Activated CD4-positive, alpha-beta T cell treated with anti-CD3 and anti-CD28 coated beads for 36 hours (primary cell): Measurements from ENCODE around the gene ACAD8. TPM values are rescaled to one million over a fixed set of nuclear protein-coding genes. Genes with fewer than 3 reads are reported as not detected.

ENCODE experiments used
- ATAC-seq: fragments of 200-7000 bp; cut with Tn5 transposase; one replicate; pipeline ENCODE4 v1.10.0; 2021; ENCODE audit warnings: mild to moderate bottlenecking, moderate library complexity
- CTCF ChIA-PET: fragments of 350-600 bp; sonication (Branson Sonifier 250); formaldehyde crosslinking; loops from one replicate; lab custom pipeline; 2021; ENCODE audit warnings: antibody characterized with exemption; lab: Charles Lee
- POLR2A ChIA-PET: fragments of 350-600 bp; sonication (Branson Sonifier 250); formaldehyde crosslinking; loops from one replicate; lab custom pipeline; 2021; ENCODE audit warnings: antibody characterized with exemption, inconsistent platforms; lab: Charles Lee
- DNase-seq: peaks from one replicate; pipeline ENCODE4 v3.0.0-alpha.2; 2020
- H3K27ac Mint-ChIP-seq: one replicate; pipeline ENCODE4 v1.8.0; 2021; ENCODE audit warnings: mixed read lengths
- H3K27me3 Mint-ChIP-seq: one replicate; pipeline ENCODE4 v1.8.0; 2021; ENCODE audit warnings: mixed read lengths
- H3K36me3 Mint-ChIP-seq: one replicate; pipeline ENCODE4 v1.8.0; 2021; ENCODE audit warnings: low read depth, mixed read lengths
- H3K4me1 Mint-ChIP-seq: one replicate; pipeline ENCODE4 v1.8.0; 2021; ENCODE audit warnings: mixed read lengths
- H3K4me3 Mint-ChIP-seq: one replicate; pipeline ENCODE4 v1.8.0; 2021; ENCODE audit warnings: mild to moderate bottlenecking, moderate library complexity, mixed read lengths
- H3K9me3 Mint-ChIP-seq: one replicate; pipeline ENCODE4 v1.8.0; 2021; ENCODE audit warnings: low read depth, mixed read lengths
- intact Hi-C, 2 experiments: fragments of 100-400 bp; cut with DNase I in 1 of 2; cut with micrococcal nuclease in 1 of 2; formaldehyde crosslinking; loops; one replicate each; pipeline versions ENCODE4 v1.14.2 to v1.15.1; 2022 to 2024; cut with DNase I, micrococcal nuclease
- total RNA-seq, 2 experiments: library from RNA; stranded (reverse); gene quantifications; one replicate each; pipeline ENCODE4 v1.2.3, GENCODE V29; 2021

Gene ACAD8
- total RNA-seq, 2 experiments from 2014 or later: 12.4 to 16.6 TPM

DNA sequence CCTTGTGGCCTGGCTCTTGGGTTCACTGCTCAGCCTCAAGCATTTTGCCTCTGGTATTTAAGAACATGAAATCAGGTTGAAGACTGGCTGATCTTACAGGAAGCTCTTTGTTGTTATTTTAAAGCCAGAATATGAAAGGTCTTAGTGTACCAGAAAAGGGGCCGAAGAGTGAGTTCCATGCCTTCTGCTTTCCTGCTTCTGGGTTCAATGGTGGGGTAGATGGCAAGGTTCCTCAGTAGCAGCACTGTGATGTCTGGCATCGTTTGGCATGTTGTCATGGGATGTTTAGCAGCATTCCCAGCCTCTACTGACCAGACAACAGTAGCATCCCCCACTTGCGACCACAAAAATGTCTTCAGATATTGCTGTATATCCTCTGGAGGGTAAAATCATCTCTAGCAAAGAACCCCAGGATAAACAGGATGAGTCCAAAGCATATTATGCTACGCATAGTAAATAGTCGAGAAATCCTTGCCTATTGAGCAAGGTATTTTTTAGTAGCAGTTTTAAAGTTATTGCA, 26.5 kb upstream of the ACAD8 start:
- CTCF ChIA-PET: interaction anchor here (0.8 to 2.2 kb wide), 5 partner anchors 13 to 78 kb away, joined by 3 to 8 read pairs (median 4); no protein-coding TSS in a partner anchor

DNA sequence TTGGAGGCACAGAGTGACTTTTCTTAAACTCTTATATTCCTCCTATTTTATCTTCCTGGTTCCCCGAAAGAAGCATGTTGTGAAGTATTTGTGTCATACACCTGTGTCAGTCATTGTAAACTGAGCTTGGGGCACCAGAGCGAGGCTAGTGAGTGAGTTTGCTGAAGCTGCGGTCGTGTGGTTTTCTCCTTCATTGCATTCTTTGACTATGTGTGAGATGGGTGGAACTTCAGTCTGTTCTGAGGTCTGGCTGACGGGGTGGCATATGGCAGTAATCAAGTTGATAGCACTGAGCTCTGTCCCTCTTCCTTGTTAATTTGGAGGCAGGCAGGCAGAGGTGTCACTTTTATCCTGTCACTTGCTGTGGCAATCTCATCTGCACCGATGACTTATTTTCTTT, 24.7 kb upstream of the ACAD8 start:
- DNase-seq (peak; percentile 64), ATAC-seq (peak; percentile 4)
- Mint-ChIP-seq H3K9me3 (no peaks in the 10 kb centered on the region), H3K27me3 (no peaks in the 10 kb centered on the region), H3K4me1 (peaks cover 65% of the 10 kb centered on the region), H3K4me3 (no peak overlapping the region), H3K36me3 (peaks cover 6% of the 10 kb centered on the region), H3K27ac (no peak overlapping the region)
- ChIA-PET POLR2A (no interaction called here), CTCF (interaction anchor here (0.7 to 1.5 kb wide), 4 partner anchors 14 to 48 kb away, joined by 3 to 5 read pairs (median 4); partner anchors contain the start of gene GLB1L3)
- intact Hi-C loops: no loop called here

More for the DNA sequence above, 26.5 kb upstream of the ACAD8 start:
- POLR2A ChIA-PET: no interaction called here
- H3K9me3 Mint-ChIP-seq: no peaks in the 10 kb centered on the region
- ATAC-seq (no peak), DNase-seq (no peak)
- peaks cover 71% of the 10 kb centered on the region for H3K4me1 Mint-ChIP-seq
- no peak overlapping the region for H3K27ac Mint-ChIP-seq
- peak overlapping the region; percentile 95 for H3K4me3 Mint-ChIP-seq
- peaks cover 17% of the 10 kb centered on the region for H3K36me3 Mint-ChIP-seq
- no peaks in the 10 kb centered on the region for H3K27me3 Mint-ChIP-seq
- intact Hi-C loops: no loop called here

GRCh38 chr11:134229126-134229790, 24.1 kb upstream of the ACAD8 start:
- CTCF ChIA-PET: interaction anchor here (0.7 to 1.5 kb wide), 6 partner anchors 14 to 380 kb away, joined by 3 to 5 read pairs (median 3); partner anchors contain the start of gene GLB1L3
- peaks cover 5% of the 10 kb centered on the region for H3K36me3 Mint-ChIP-seq
- no peak for DNase-seq
- intact Hi-C loops: no loop called here
- ATAC-seq: no peak
- POLR2A ChIA-PET: no interaction called here
- H3K27ac Mint-ChIP-seq: no peak overlapping the region
- peaks cover 65% of the 10 kb centered on the region for H3K4me1 Mint-ChIP-seq
- no peak overlapping the region for H3K4me3 Mint-ChIP-seq
- H3K27me3 Mint-ChIP-seq: no peaks in the 10 kb centered on the region
- H3K9me3 Mint-ChIP-seq: no peaks in the 10 kb centered on the region

GRCh38 chr11:134230339-134230738, 23.0 kb upstream of the ACAD8 start:
- ATAC-seq: no peak
- POLR2A ChIA-PET: no interaction called here
- no peak overlapping the region for H3K4me3 Mint-ChIP-seq

DNA sequence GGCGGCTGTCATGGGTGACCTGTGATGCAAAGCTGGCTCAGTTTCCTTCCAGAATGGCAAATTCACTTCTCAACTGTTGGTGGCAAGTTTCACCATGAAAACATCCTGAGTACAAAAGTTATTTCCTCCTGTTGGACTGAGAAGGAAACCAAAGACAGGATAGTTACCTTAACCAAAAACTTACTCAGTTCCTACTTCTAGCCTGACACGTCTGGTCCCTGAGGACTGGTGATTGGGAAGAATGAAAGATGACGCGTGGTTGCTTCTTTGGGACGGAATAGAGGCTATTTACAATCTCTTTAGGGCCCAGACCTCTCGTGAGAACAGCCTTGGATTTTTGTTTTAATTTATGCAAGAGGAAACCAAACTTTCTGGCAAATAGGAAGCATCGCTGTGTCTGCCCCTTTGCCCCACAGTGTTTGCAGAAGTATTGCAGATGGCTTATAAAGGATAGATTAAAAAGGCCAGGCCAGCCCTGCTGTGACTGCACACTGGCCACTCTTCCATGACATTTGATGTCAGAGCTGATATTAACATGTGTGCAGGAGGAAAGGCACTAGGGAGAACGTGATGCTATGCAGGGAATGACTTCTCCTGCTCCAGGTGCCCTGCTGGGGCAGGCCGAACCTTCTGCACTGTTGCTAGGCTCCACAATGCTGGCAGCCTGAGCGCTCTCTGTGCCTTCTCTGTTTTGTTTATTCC, 21.3 kb upstream of the ACAD8 start:
- CTCF ChIA-PET: no interaction called here
- Mint-ChIP-seq H3K9me3 (no peaks in the 10 kb centered on the region), H3K4me1 (peaks cover 50% of the 10 kb centered on the region), H3K4me3 (no peak overlapping the region), H3K27me3 (no peaks in the 10 kb centered on the region), H3K27ac (no peak overlapping the region), H3K36me3 (peaks cover 8% of the 10 kb centered on the region)
- DNase-seq (no peak), ATAC-seq (no peak)
- POLR2A ChIA-PET: no interaction called here
- intact Hi-C loops: no loop called here

More at GRCh38 chr11:134230339-134230738, 23.0 kb upstream of the ACAD8 start:
- Mint-ChIP-seq H3K4me1 (peaks cover 65% of the 10 kb centered on the region), H3K27me3 (no peaks in the 10 kb centered on the region), H3K9me3 (no peaks in the 10 kb centered on the region), H3K27ac (no peak overlapping the region), H3K36me3 (peaks cover 5% of the 10 kb centered on the region)
- DNase-seq: no peak
- CTCF ChIA-PET: no interaction called here
- intact Hi-C loops: no loop called here

GRCh38 chr11:134233729-134234179, 19.6 kb upstream of the ACAD8 start:
- H3K27ac Mint-ChIP-seq: no peak overlapping the region
- ChIA-PET CTCF (interaction anchor here (0.6 to 2.1 kb wide), 4 partner anchors 9 to 21 kb away, joined by 3 to 8 read pairs (median 3); partner anchors contain the start of gene VPS26B), POLR2A (interaction anchor here (0.9 kb wide), 1 partner anchor 15 kb away, joined by 3 read pairs; no protein-coding TSS in a partner anchor)
- DNase-seq (no peak), ATAC-seq (no peak)
- H3K4me1 Mint-ChIP-seq: peaks cover 33% of the 10 kb centered on the region
- H3K36me3 Mint-ChIP-seq: peaks cover 8% of the 10 kb centered on the region
- intact Hi-C loops: no loop called here
- H3K27me3 Mint-ChIP-seq: no peaks in the 10 kb centered on the region
- no peaks in the 10 kb centered on the region for H3K9me3 Mint-ChIP-seq
- no peak overlapping the region for H3K4me3 Mint-ChIP-seq

GRCh38 chr11:134235399-134235798, 18.0 kb upstream of the ACAD8 start:
- ChIA-PET CTCF (no interaction called here), POLR2A (no interaction called here)
- Mint-ChIP-seq H3K36me3 (peaks cover 11% of the 10 kb centered on the region), H3K4me1 (peaks cover 18% of the 10 kb centered on the region), H3K27ac (no peak overlapping the region), H3K4me3 (no peak overlapping the region), H3K27me3 (no peaks in the 10 kb centered on the region), H3K9me3 (no peaks in the 10 kb centered on the region)
- DNase-seq: no peak
- intact Hi-C loops: no loop called here
- ATAC-seq: no peak

- no peak for ATAC-seq
- POLR2A ChIA-PET: no interaction called here
Observed at GRCh38 chr11:134236834-134237556, 16.4 kb upstream of the ACAD8 start.

DNA sequence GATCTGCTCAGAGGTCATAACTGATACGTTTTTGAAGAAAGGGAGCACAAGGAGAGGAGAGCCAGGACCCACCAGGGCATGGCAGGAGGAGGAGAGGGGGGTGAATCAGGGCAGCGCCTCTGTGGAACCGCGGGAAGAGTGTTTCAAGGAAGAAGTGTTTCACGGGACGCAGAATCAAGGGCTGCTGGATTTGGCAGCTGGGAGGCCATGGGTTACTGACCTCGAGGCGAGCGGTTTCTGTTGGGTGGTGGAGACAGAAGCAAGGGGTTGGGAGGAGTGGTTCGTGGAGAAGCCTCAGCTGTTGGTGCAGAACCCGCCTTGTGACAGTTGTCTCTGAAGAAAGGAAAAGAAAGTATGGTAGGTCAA, 15.8 kb upstream of the ACAD8 start:
- peaks cover 7% of the 10 kb centered on the region for H3K36me3 Mint-ChIP-seq

More at GRCh38 chr11:134236834-134237556, 16.4 kb upstream of the ACAD8 start:
- Mint-ChIP-seq H3K27me3 (no peaks in the 10 kb centered on the region), H3K27ac (no peak overlapping the region), H3K4me1 (peaks cover 6% of the 10 kb centered on the region), H3K4me3 (no peak overlapping the region), H3K36me3 (peaks cover 7% of the 10 kb centered on the region), H3K9me3 (no peaks in the 10 kb centered on the region)
- intact Hi-C loops: no loop called here
- CTCF ChIA-PET: interaction anchor here (0.8 kb wide), 1 partner anchor 14 kb away, joined by 4 read pairs; no protein-coding TSS in a partner anchor
- no peak for DNase-seq

DNA sequence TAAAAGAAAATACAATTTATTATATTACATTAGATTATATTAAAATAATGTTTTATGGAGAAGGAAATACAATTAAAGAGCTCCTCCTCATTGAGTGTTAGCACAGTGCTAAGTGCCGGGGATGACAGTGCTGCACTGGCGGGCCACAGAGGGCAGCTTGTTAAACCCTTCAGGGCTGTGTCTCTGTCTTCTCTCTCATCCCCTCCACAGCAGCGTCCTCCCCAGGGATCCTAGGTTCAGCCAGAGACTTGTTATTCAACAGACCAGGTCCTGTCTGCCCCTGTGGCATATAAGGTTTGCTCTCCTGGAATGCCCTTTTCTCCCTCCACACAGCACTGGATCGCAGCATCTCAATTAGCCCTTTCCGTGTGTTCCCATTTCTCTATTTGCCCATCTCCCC, 14.4 kb upstream of the ACAD8 start:
- DNase-seq: no peak
- Mint-ChIP-seq H3K4me3 (no peak overlapping the region), H3K36me3 (peaks cover 8% of the 10 kb centered on the region), H3K27ac (no peak overlapping the region), H3K4me1 (no peaks in the 10 kb centered on the region), H3K9me3 (no peaks in the 10 kb centered on the region), H3K27me3 (no peaks in the 10 kb centered on the region)
- ATAC-seq: no peak
- intact Hi-C loops: no loop called here
- ChIA-PET CTCF (no interaction called here), POLR2A (interaction anchor here (0.8 kb wide), 1 partner anchor 15 kb away, joined by 3 read pairs; the partner anchor contains the start of gene ACAD8)

More for the DNA sequence above, 15.8 kb upstream of the ACAD8 start:
- CTCF ChIA-PET: no interaction called here
- no peak overlapping the region for H3K4me3 Mint-ChIP-seq
- no peak for DNase-seq
- no peak for ATAC-seq
- H3K27me3 Mint-ChIP-seq: no peaks in the 10 kb centered on the region
- intact Hi-C loops: no loop called here
- peaks cover 4% of the 10 kb centered on the region for H3K4me1 Mint-ChIP-seq
- H3K9me3 Mint-ChIP-seq: no peaks in the 10 kb centered on the region
- POLR2A ChIA-PET: no interaction called here
- H3K27ac Mint-ChIP-seq: no peak overlapping the region

DNA sequence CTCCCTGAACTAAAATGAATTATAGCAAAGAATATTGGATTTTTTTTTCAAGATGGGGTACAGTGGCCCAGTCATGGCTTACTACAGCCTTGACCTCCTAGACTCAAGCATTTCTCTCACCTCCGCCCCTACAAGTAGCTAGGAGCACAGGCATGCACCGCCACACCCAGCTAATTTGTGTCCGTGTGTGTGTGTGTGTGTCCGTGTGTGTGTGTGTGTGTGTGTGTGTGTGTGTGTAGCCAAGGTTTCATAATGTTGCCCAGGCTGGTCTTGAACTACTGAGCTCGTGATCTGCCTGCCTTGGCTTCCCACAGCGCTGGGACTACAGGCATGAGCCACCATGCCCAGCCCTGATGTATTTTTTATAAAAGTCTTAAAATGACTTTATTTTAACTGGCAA, 12.8 kb upstream of the ACAD8 start:
- Mint-ChIP-seq H3K4me1 (no peaks in the 10 kb centered on the region), H3K4me3 (no peak overlapping the region), H3K36me3 (peaks cover 7% of the 10 kb centered on the region), H3K27ac (no peak overlapping the region), H3K9me3 (no peaks in the 10 kb centered on the region), H3K27me3 (no peaks in the 10 kb centered on the region)
- ChIA-PET POLR2A (no interaction called here), CTCF (interaction anchor here (0.8 to 1.9 kb wide), 2 partner anchors 15 to 22 kb away, joined by 3 to 8 read pairs; no protein-coding TSS in a partner anchor)
- intact Hi-C loops: no loop called here
- DNase-seq: no peak
- no peak for ATAC-seq
